Endothelial cell of umbilical vein (primary cell): ENCODE data around the gene TRIM65.

Experiments used
- CTCF ChIP-seq, 2 donors: IDR thresholded peaks; 1 replicate in 1 of 2; 2 replicates in 1 of 2; pipeline ENCODE4 v1.5.1; 2011; ENCODE audit warnings: low read length in 2 of 2, mild to moderate bottlenecking in 2 of 2, moderate library complexity in 2 of 2, control low read depth in 1 of 2, inconsistent platforms in 1 of 2, low read depth in 1 of 2; ENCODE audit not compliant: insufficient read depth in 1 of 2; ENCODE audit errors: extremely low read depth in 1 of 2
- EZH2 ChIP-seq: IDR thresholded peaks from 2 replicates; pipeline ENCODE4 v1.6.1; 2012; ENCODE audit warnings: borderline replicate concordance, low read depth, mild to moderate bottlenecking, moderate library complexity, low read length, inconsistent platforms; ENCODE audit not compliant: severe bottlenecking
- FOS ChIP-seq: IDR thresholded peaks from 2 replicates; pipeline ENCODE4 v1.6.1; 2011; ENCODE audit warnings: mild to moderate bottlenecking, low read length, moderate library complexity, borderline replicate concordance; ENCODE audit not compliant: insufficient read depth
- MAX ChIP-seq: IDR thresholded peaks from 2 replicates; pipeline ENCODE4 v1.6.1; 2011; ENCODE audit not compliant: insufficient read depth, insufficient read length
- MYC ChIP-seq: IDR thresholded peaks from one replicate; pipeline ENCODE4 v1.6.1; 2011; ENCODE audit warnings: mild to moderate bottlenecking, low read depth, low read length
- POLR2A ChIP-seq: IDR thresholded peaks from 2 replicates; pipeline ENCODE4 v1.6.1; 2012; ENCODE audit warnings: low read depth, mild to moderate bottlenecking, control low read depth, low read length
- POLR2AphosphoS5 ChIP-seq: IDR thresholded peaks from 2 replicates; pipeline ENCODE4 v1.6.1; 2012; ENCODE audit warnings: low read depth, mild to moderate bottlenecking, control low read depth, low read length, moderate library complexity; ENCODE audit not compliant: insufficient read depth

DNA sequence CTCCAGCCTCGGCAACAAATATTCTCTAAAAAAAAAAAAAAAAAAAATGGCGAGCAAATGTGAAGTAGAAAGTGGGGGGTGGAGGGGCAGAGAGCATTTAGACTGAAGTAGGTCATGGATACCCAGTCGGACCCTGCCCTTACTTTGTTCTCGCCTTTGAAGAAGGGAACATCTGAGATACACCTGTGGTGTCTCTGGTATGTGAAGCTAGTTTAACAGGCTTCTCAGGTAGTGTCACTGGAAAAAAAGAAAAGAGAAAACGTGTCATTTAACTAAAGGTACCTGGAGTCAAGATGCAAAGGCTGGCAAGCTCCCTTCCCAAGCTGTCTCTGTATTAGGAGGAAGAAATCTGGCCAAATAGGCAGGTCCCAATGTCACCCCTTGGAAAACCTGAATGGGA, 36.1 kb upstream of the TRIM65 start:
- TF ChIP-seq CTCF (IDR thresholded peaks at IDR 0.05; ENCODE audit: extremely low read depth in 1 of 2, insufficient read depth in 1 of 2, low read depth in 1 of 2, low read length in 2 of 2) (no peak), POLR2A (no peak), POLR2AphosphoS5 (no peak), EZH2 (no peak), MYC (no peak), FOS (no peak), MAX (no peak)
